ENCODE measurements around the gene ADGRE3. TPM values are rescaled to one million over a fixed set of nuclear protein-coding genes. Genes with fewer than 3 reads are reported as not detected.

The ADGRE3 gene
- total RNA-seq, 2 donors from 2014 or later = 0.27 to 0.80 TPM

GRCh38 chr19:14580623-14581237, 93.9 kb downstream of the ADGRE3 start:
- TF ChIP-seq POLR2AphosphoS5 (IDR thresholded peaks at IDR 0.05) (no peak), POLR2A (IDR thresholded peaks at IDR 0.05) (no peak), CTCF (IDR thresholded peaks at IDR 0.05) (no peak)
- 49% methylated on average over 6 of the region's 6 CpGs for WGBS
- Histone ChIP-seq H3K4me1 (replicated peaks) (no peaks in the 10 kb centered on the region), H3K27me3 (replicated peaks; ENCODE audit: insufficient read depth) (no peaks in the 10 kb centered on the region), H3K4me3 (no peak overlapping the region), H3K27ac (no peak overlapping the region), H3K36me3 (no peaks in the 10 kb centered on the region), H3K9me3 (no peaks in the 10 kb centered on the region)
- DNase-seq (ENCODE audit: low spot score) = no peak
- intact Hi-C loops (cut with DNase I) = no loop called here

- TF ChIP-seq POLR2A (IDR thresholded peaks at IDR 0.05) = no peak
- TF ChIP-seq POLR2AphosphoS5 (IDR thresholded peaks at IDR 0.05) = no peak
- TF ChIP-seq CTCF (IDR thresholded peaks at IDR 0.05) = no peak
- Histone ChIP-seq H3K27ac (no peak overlapping the region), H3K36me3 (no peaks in the 10 kb centered on the region), H3K27me3 (replicated peaks; ENCODE audit: insufficient read depth) (no peaks in the 10 kb centered on the region), H3K9me3 (no peaks in the 10 kb centered on the region), H3K4me3 (no peak overlapping the region), H3K4me1 (replicated peaks) (no peaks in the 10 kb centered on the region)
- WGBS = 46% methylated on average over 6 of the region's 6 CpGs
- no peak for DNase-seq (ENCODE audit: low spot score)
- intact Hi-C loops (cut with DNase I) = loop anchor here (10.0 kb wide), 1 partner anchor 307 kb away; the partner anchor contains the start of gene OR7A17
These were observed 96.7 kb downstream of the ADGRE3 start for GRCh38 chr19:14577885-14578427.

GRCh38 chr19:14577264-14577663, 97.4 kb downstream of the ADGRE3 start:
- Histone ChIP-seq H3K4me3 (no peak overlapping the region), H3K9me3 (no peaks in the 10 kb centered on the region), H3K27me3 (replicated peaks; ENCODE audit: insufficient read depth) (no peaks in the 10 kb centered on the region), H3K27ac (no peak overlapping the region), H3K36me3 (no peaks in the 10 kb centered on the region), H3K4me1 (replicated peaks) (no peaks in the 10 kb centered on the region)
- DNase-seq (ENCODE audit: low spot score) = no peak
- 78% methylated on average over 5 of the region's 5 CpGs for WGBS
- intact Hi-C loops (cut with DNase I) = loop anchor here (10.0 kb wide), 1 partner anchor 308 kb away; the partner anchor contains the start of gene OR7A17
- TF ChIP-seq CTCF (IDR thresholded peaks at IDR 0.05) = no peak
- TF ChIP-seq POLR2AphosphoS5 (IDR thresholded peaks at IDR 0.05) = no peak
- no peak for TF ChIP-seq POLR2A (IDR thresholded peaks at IDR 0.05)

- H3K27ac ChIP-seq = no peak overlapping the region
- no peaks in the 10 kb centered on the region for H3K9me3 ChIP-seq
- TF ChIP-seq POLR2AphosphoS5 (IDR thresholded peaks at IDR 0.05) = no peak
- no peak for TF ChIP-seq CTCF (IDR thresholded peaks at IDR 0.05)
- no peak for TF ChIP-seq POLR2A (IDR thresholded peaks at IDR 0.05)
- H3K4me3 ChIP-seq = no peak overlapping the region
- intact Hi-C loops (cut with DNase I) = loop anchor here (10.0 kb wide), 1 partner anchor 308 kb away; the partner anchor contains the start of gene OR7A17
- H3K4me1 ChIP-seq (replicated peaks) = no peaks in the 10 kb centered on the region
- H3K36me3 ChIP-seq = no peaks in the 10 kb centered on the region
- no peaks in the 10 kb centered on the region for H3K27me3 ChIP-seq (replicated peaks; ENCODE audit: insufficient read depth)
- 79% methylated on average over 8 of the region's 8 CpGs for WGBS
- no peak for DNase-seq (ENCODE audit: low spot score)
These were observed 98.3 kb downstream of the ADGRE3 start for GRCh38 chr19:14576363-14576762.

Measured in prostate gland (tissue), 2 donors.